GM12878 (cell line): ENCODE measurements around the gene TMEM253.

ENCODE experiments used
- E2F8 ChIP-seq: fragments of 450-650 bp; IDR thresholded peaks from 2 replicates; pipeline ENCODE4 v1.6.1; 2018; ENCODE audit warnings: mild to moderate bottlenecking, low read depth, moderate library complexity; ENCODE audit not compliant: partially characterized antibody
- YY1 ChIP-seq: IDR thresholded peaks from 2 replicates; pipeline ENCODE4 v1.6.1; 2011; ENCODE audit warnings: low read depth, mild to moderate bottlenecking, low read length
- TF ChIP-seq, protein P1 (sequence below), 3 experiments: IDR thresholded peaks in 2 of 3; conservative IDR thresholded peaks in 1 of 3; 2 replicates each; pipeline ENCODE4 v1.5.1; 2011; ENCODE audit warnings: low read depth in 3 of 3, low read length in 3 of 3, mild to moderate bottlenecking in 3 of 3, control low read depth in 2 of 3, moderate library complexity in 2 of 3, inconsistent platforms in 1 of 3, mixed read lengths in 1 of 3; ENCODE audit not compliant: control insufficient read depth in 2 of 3, insufficient read depth in 1 of 3; ENCODE audit errors: extremely low read depth in 1 of 3

GRCh38 chr14:21097636-21098075, 3.2 kb upstream of the TMEM253 start:
- TF ChIP-seq, protein P1, sequence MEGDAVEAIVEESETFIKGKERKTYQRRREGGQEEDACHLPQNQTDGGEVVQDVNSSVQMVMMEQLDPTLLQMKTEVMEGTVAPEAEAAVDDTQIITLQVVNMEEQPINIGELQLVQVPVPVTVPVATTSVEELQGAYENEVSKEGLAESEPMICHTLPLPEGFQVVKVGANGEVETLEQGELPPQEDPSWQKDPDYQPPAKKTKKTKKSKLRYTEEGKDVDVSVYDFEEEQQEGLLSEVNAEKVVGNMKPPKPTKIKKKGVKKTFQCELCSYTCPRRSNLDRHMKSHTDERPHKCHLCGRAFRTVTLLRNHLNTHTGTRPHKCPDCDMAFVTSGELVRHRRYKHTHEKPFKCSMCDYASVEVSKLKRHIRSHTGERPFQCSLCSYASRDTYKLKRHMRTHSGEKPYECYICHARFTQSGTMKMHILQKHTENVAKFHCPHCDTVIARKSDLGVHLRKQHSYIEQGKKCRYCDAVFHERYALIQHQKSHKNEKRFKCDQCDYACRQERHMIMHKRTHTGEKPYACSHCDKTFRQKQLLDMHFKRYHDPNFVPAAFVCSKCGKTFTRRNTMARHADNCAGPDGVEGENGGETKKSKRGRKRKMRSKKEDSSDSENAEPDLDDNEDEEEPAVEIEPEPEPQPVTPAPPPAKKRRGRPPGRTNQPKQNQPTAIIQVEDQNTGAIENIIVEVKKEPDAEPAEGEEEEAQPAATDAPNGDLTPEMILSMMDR (IDR thresholded peaks at IDR 0.05 in 2 of 3, conservative IDR thresholded peaks at IDR 0.05 in 1 of 3; ENCODE audit: control insufficient read depth in 2 of 3, extremely low read depth in 1 of 3, insufficient read depth in 1 of 3, low read depth in 3 of 3, low read length in 3 of 3): no peak
- TF ChIP-seq YY1 (no peak), E2F8 (no peak)
